ENCODE data around the gene MDM1. TPM values are rescaled to one million over a fixed set of nuclear protein-coding genes. Genes with fewer than 3 reads are reported as not detected.

Gene MDM1
- total and polyA plus RNA-seq, 10 donors, result 13.5 to 38.9 (median 21.9) TPM

DNA sequence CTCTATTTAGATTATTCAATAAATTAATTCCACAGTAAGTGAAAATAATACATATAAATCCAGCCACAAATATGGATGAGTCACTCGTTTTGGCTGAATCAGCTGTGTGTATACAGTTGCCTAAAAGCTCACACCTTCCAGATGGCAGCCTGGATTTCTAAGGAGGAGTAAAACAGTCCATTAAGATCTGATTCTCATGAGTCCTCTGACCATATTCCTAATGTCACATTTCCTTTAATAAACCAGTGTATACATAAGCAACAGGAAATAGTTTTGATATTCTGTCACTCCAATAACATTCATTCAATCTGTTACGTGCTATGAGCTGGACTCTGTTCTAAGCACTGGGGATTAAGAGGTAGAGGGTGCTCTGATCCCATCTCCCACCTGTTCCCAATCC is 21.8 kb downstream of the MDM1 start:
- WGBS, 5 donors, result 86 to 93% (median 91%) methylated on average over 2 of the region's 2 CpGs
- H3K36me3 ChIP-seq, result peaks cover 0 to 100% (median 67%) of the 10 kb centered on the region in 6 donors
- no peak for DNase-seq
- H3K9me3 ChIP-seq, result no peaks in the 10 kb centered on the region
- H3K27me3 ChIP-seq (replicated peaks in 1 of 7), result no peaks in the 10 kb centered on the region
- TF ChIP-seq, protein P1, sequence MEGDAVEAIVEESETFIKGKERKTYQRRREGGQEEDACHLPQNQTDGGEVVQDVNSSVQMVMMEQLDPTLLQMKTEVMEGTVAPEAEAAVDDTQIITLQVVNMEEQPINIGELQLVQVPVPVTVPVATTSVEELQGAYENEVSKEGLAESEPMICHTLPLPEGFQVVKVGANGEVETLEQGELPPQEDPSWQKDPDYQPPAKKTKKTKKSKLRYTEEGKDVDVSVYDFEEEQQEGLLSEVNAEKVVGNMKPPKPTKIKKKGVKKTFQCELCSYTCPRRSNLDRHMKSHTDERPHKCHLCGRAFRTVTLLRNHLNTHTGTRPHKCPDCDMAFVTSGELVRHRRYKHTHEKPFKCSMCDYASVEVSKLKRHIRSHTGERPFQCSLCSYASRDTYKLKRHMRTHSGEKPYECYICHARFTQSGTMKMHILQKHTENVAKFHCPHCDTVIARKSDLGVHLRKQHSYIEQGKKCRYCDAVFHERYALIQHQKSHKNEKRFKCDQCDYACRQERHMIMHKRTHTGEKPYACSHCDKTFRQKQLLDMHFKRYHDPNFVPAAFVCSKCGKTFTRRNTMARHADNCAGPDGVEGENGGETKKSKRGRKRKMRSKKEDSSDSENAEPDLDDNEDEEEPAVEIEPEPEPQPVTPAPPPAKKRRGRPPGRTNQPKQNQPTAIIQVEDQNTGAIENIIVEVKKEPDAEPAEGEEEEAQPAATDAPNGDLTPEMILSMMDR (IDR thresholded peaks at IDR 0.05 in 8 of 11, conservative IDR thresholded peaks at IDR 0.05 in 3 of 11), result no peak
- no peak for TF ChIP-seq POLR2AphosphoS5 (IDR thresholded peaks at IDR 0.05)
- no peak for TF ChIP-seq POLR2A (IDR thresholded peaks at IDR 0.05)
- intact Hi-C loops (cut with DNase I; ENCODE audit: low total_unique reads), result no loop called here
- no peak overlapping the region for H3K27ac ChIP-seq
- no peaks in the 10 kb centered on the region for H3K4me1 ChIP-seq
- H3K4me3 ChIP-seq, result no peak overlapping the region

DNA sequence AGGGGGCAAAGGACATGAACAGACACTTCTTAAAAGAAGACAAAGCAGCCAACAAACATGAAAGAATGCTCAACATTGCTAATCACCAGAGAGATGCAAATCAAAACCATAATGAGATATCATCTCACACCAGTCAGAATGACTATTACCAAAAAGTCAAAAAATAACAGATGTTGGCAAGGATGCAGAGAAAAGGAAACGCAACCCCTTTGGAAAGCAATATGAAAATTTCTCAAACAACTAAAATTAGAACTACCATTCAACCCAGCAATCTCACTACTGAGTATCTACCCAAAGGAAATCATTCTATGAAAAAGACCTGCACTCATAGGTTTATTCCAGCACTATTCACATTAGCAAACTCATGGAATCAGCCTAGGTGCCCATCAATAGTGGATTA is 25.6 kb downstream of the MDM1 start:
- intact Hi-C loops (cut with DNase I; ENCODE audit: low total_unique reads), result loop anchor here (10.0 kb wide), 1 partner anchor 262 kb away; no protein-coding TSS in a partner anchor
- no peak overlapping the region for H3K27ac ChIP-seq
- no peak for DNase-seq
- H3K9me3 ChIP-seq, result no peaks in the 10 kb centered on the region
- peaks cover 0 to 99% (median 56%) of the 10 kb centered on the region in 6 donors for H3K36me3 ChIP-seq
- H3K4me1 ChIP-seq, result no peaks in the 10 kb centered on the region
- no peak overlapping the region for H3K4me3 ChIP-seq
- no peaks in the 10 kb centered on the region for H3K27me3 ChIP-seq (replicated peaks in 1 of 7)
- TF ChIP-seq, protein P1 (IDR thresholded peaks at IDR 0.05 in 8 of 11, conservative IDR thresholded peaks at IDR 0.05 in 3 of 11), result no peak
- TF ChIP-seq POLR2AphosphoS5 (IDR thresholded peaks at IDR 0.05) (no peak), POLR2A (IDR thresholded peaks at IDR 0.05) (no peak)
- WGBS, 5 donors, result 61 to 100% (median 84%) methylated on average over 1 of the region's 1 CpG

DNA sequence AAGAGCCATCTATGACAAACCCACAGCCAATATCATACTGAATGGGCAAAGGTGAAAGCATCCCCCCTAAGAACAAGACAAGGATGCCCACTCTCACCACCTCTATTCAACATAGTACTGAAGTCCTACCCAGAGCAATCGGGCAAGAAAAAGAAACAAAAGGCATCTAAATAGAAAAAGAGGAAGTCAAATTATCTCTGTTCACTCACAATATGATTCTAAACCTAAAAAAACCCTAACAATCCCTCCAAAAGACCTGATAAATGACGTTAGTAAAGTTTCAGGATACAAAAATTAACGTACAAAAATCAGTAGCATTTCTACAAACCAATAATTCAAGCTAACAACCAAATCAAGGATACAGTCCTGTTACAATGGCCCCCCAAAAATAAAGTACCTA is 26.9 kb downstream of the MDM1 start:
- Histone ChIP-seq H3K4me3 (no peak overlapping the region), H3K36me3 (peaks cover 0 to 99% (median 47%) of the 10 kb centered on the region in 6 donors), H3K27ac (no peak overlapping the region), H3K27me3 (replicated peaks in 1 of 7) (no peaks in the 10 kb centered on the region), H3K9me3 (peaks cover 0 to 2% (median 0%) of the 10 kb centered on the region in 8 donors), H3K4me1 (no peaks in the 10 kb centered on the region)
- intact Hi-C loops (cut with DNase I; ENCODE audit: low total_unique reads), result loop anchor here (10.0 kb wide), 1 partner anchor 260 kb away; no protein-coding TSS in a partner anchor
- DNase-seq, result no peak
- WGBS, 5 donors, result 65 to 86% (median 82%) methylated on average over 3 of the region's 3 CpGs
- TF ChIP-seq, protein P1 (IDR thresholded peaks at IDR 0.05 in 8 of 11, conservative IDR thresholded peaks at IDR 0.05 in 3 of 11), result no peak
- TF ChIP-seq POLR2A (IDR thresholded peaks at IDR 0.05) (no peak), POLR2AphosphoS5 (IDR thresholded peaks at IDR 0.05) (no peak)

DNA sequence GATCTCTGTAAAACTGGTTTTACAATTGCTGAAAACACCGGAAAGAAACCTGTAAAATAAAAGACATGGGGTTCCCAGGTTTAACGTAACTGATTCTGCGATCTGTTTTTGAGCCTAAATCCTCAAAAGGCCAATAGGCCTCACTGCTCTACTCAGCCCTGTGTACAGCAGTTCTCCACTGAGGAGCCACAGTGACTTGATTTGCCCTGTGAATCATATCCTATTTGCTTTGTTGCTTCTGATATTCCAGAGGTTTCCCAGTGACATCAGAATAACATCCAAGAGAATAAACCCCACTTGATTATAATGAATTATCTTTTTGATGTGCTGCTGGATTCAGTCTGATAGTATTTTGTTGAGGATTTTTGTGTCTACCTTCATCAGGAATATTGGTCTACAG is 27.5 kb downstream of the MDM1 start:
- Histone ChIP-seq H3K27ac (no peak overlapping the region), H3K36me3 (peaks cover 0 to 99% (median 44%) of the 10 kb centered on the region in 6 donors), H3K4me1 (no peaks in the 10 kb centered on the region), H3K4me3 (no peak overlapping the region), H3K9me3 (peaks cover 0 to 8% (median 3%) of the 10 kb centered on the region in 8 donors), H3K27me3 (replicated peaks in 1 of 7) (no peaks in the 10 kb centered on the region)
- TF ChIP-seq, protein P1 (IDR thresholded peaks at IDR 0.05 in 8 of 11, conservative IDR thresholded peaks at IDR 0.05 in 3 of 11), result no peak
- no peak for TF ChIP-seq POLR2A (IDR thresholded peaks at IDR 0.05)
- no peak for TF ChIP-seq POLR2AphosphoS5 (IDR thresholded peaks at IDR 0.05)
- intact Hi-C loops (cut with DNase I; ENCODE audit: low total_unique reads), result loop anchor here (10.0 kb wide), 1 partner anchor 260 kb away; no protein-coding TSS in a partner anchor
- WGBS, 5 donors, result 92 to 100% (median 99%) methylated on average over 3 of the region's 3 CpGs
- no peak for DNase-seq
